GM12878 (cell line): Measurements from ENCODE around the gene GDAP1L1.

Experiments
- GABPA ChIP-seq: IDR thresholded peaks from 2 replicates; pipeline ENCODE4 v1.6.1; 2014; ENCODE audit warnings: antibody characterized with exemption, low read depth, mild to moderate bottlenecking, inconsistent platforms
- LARP7 ChIP-seq: fragments of 450-650 bp; IDR thresholded peaks from 2 replicates; pipeline ENCODE4 v1.6.1; 2017; ENCODE audit warnings: mild to moderate bottlenecking
- POLR2A ChIP-seq: IDR thresholded peaks from 2 replicates; pipeline ENCODE4 v1.6.1; 2011; ENCODE audit warnings: low read depth, mild to moderate bottlenecking, low read length
- TAF1 ChIP-seq: IDR thresholded peaks from 2 replicates; pipeline ENCODE4 v1.6.1; 2011; ENCODE audit warnings: mild to moderate bottlenecking, low read depth, low read length, borderline replicate concordance
- ZNF274 ChIP-seq: IDR thresholded peaks from one replicate; pipeline ENCODE4 v1.8.0; 2011; ENCODE audit not compliant: insufficient read length, insufficient read depth

DNA sequence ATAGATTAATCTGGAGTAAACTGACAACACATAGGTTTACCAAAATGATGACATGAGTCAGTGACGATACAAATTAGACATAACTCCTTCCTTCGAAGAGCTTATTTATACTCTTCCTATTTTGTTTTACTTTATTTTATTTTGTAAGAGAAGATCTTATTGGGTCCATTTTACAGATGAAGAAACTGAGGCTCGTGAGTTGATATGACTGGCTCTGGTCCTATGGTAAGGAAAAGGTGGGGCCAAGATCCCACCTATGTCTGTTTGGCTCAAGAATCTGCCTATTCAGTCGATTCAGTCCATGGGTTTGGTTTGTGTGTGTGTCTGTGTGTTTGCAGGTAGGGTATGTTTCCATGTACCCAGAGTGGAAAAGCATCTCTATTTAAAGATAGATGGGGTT is 81.3 kb downstream of the GDAP1L1 start:
- TF ChIP-seq LARP7 (no peak), TAF1 (no peak), POLR2A (no peak), ZNF274 (no peak), GABPA (no peak)
